Measurements from ENCODE around the gene TSPAN3.

TSPAN3 gene

GRCh38 chr15:77021803-77022381, 49.0 kb downstream of the TSPAN3 start:
- DNase-seq: no peak

GRCh38 chr15:77021088-77021481, 49.8 kb downstream of the TSPAN3 start:
- DNase-seq: no peak

GRCh38 chr15:77020348-77021087, 50.4 kb downstream of the TSPAN3 start:
- no peak for DNase-seq

GRCh38 chr15:77019521-77020331, 51.2 kb downstream of the TSPAN3 start:
- DNase-seq: peak in 1 of 2 experiments; percentile 48

- no peak for DNase-seq
Observed at GRCh38 chr15:77018796-77019505, 52.0 kb downstream of the TSPAN3 start.

GRCh38 chr15:77017761-77018720, 52.9 kb downstream of the TSPAN3 start:
- no peak for DNase-seq

- DNase-seq: no peak
Observed at GRCh38 chr15:77017091-77017660, 53.7 kb downstream of the TSPAN3 start.

GRCh38 chr15:77016321-77016695, 54.6 kb downstream of the TSPAN3 start:
- no peak for DNase-seq

GRCh38 chr15:77015646-77016320, 55.1 kb downstream of the TSPAN3 start:
- no peak for DNase-seq

- DNase-seq: no peak
Observed at GRCh38 chr15:77014132-77015081, 56.5 kb downstream of the TSPAN3 start.

- peak; percentile 75 to 92 for DNase-seq
Observed at GRCh38 chr15:77013776-77014131, 57.2 kb downstream of the TSPAN3 start.

GRCh38 chr15:77012868-77013267, 58.0 kb downstream of the TSPAN3 start:
- peak in 1 of 2 experiments; percentile 24 for DNase-seq

GRCh38 chr15:77012117-77012712, 58.7 kb downstream of the TSPAN3 start:
- no peak for DNase-seq

- no peak for DNase-seq
Observed at GRCh38 chr15:77010857-77011256, 60.1 kb downstream of the TSPAN3 start.

GRCh38 chr15:77010312-77010686, 60.6 kb downstream of the TSPAN3 start:
- no peak for DNase-seq

GRCh38 chr15:77009646-77010311, 61.1 kb downstream of the TSPAN3 start:
- no peak for DNase-seq

- no peak for DNase-seq
Observed at GRCh38 chr15:77009176-77009575, 61.7 kb downstream of the TSPAN3 start.

GRCh38 chr15:77004189-77004588, 66.7 kb downstream of the TSPAN3 start:
- DNase-seq: no peak
